HepG2 (cell line): ENCODE results near the gene EIF4A3.

Source experiments
- CTCF ChIP-seq: sonication (generic); formaldehyde crosslinking; IDR thresholded peaks from 2 replicates; pipeline ENCODE4 v1.5.0; 2020; ENCODE audit warnings: mild to moderate bottlenecking, missing genetic modification reagents, moderate library complexity
- EP300 ChIP-seq, 3 experiments: sonication (generic) in 1 of 3; formaldehyde crosslinking in 1 of 3; IDR thresholded peaks; 2 replicates each; pipeline versions ENCODE4 v1.5.1 to v1.6.1; 2011 to 2020; ENCODE audit warnings: low read depth in 2 of 3, low read length in 2 of 3, borderline replicate concordance in 1 of 3, improper control_type of control experiment in 1 of 3, mild to moderate bottlenecking in 1 of 3, missing genetic modification reagents in 1 of 3, moderate library complexity in 1 of 3
- EZH2 ChIP-seq: conservative IDR thresholded peaks from 2 replicates; pipeline ENCODE4 v1.6.1; 2012; ENCODE audit warnings: mild to moderate bottlenecking, low read depth, low read length, moderate library complexity
- HNRNPL ChIP-seq: fragments of 200-400 bp; formaldehyde crosslinking; IDR thresholded peaks from 2 replicates; pipeline ENCODE4 v1.6.1; 2017; ENCODE audit warnings: mild to moderate bottlenecking, low read depth, low read length
- KDM4B ChIP-seq: sonication (generic); formaldehyde crosslinking; IDR thresholded peaks from 2 replicates; pipeline ENCODE4 v1.4.0; 2020; ENCODE audit warnings: missing genetic modification reagents
- KLF13 ChIP-seq: sonication (generic); formaldehyde crosslinking; IDR thresholded peaks from 2 replicates; pipeline ENCODE4 v1.4.0; 2020; ENCODE audit warnings: mild to moderate bottlenecking, missing genetic modification reagents
- NR3C1 ChIP-seq: sonication (generic); formaldehyde crosslinking; IDR thresholded peaks from 2 replicates; pipeline ENCODE4 v1.4.0; 2020; ENCODE audit warnings: missing genetic modification reagents
- RBM39 ChIP-seq: fragments of 200-400 bp; formaldehyde crosslinking; IDR thresholded peaks from one replicate; pipeline ENCODE4 v1.6.1; 2018; ENCODE audit warnings: antibody characterized with exemption, mild to moderate bottlenecking, low read depth, low read length; ENCODE audit not compliant: poor library complexity, severe bottlenecking
- SKIL ChIP-seq: sonication (generic); formaldehyde crosslinking; IDR thresholded peaks from 2 replicates; pipeline ENCODE4 v1.8.0; 2022; ENCODE audit warnings: missing genetic modification reagents, mild to moderate bottlenecking, moderate library complexity, borderline replicate concordance
- ZNF7 ChIP-seq: IDR thresholded peaks from 2 replicates; pipeline ENCODE4 v1.6.1; 2016; ENCODE audit warnings: missing biosample characterization, missing genetic modification reagents
- ZNF788 ChIP-seq: sonication (generic); formaldehyde crosslinking; IDR thresholded peaks from 2 replicates; pipeline ENCODE4 v1.5.0; 2020; ENCODE audit warnings: mild to moderate bottlenecking, missing genetic modification reagents, borderline replicate concordance

- TF ChIP-seq KLF13 (CRISPR knock-in tag) (no peak), KDM4B (CRISPR knock-in tag) (no peak), NR3C1 (no peak), SKIL (CRISPR knock-in tag) (no peak), EP300 (IDR thresholded peaks at IDR 0.05; ENCODE audit: low read depth in 2 of 2, low read length in 2 of 2) (no peak), EP300 (CRISPR knock-in tag; IDR thresholded peaks at IDR 0.05; ENCODE audit: borderline replicate concordance) (no peak), EZH2 (no peak), CTCF (CRISPR knock-in tag) (no peak), RBM39 (no peak), ZNF7 (no peak), ZNF788 (CRISPR knock-in tag) (no peak), HNRNPL (no peak)
Observed at GRCh38 chr17:80166446-80166845, 19.5 kb upstream of the EIF4A3 start.
